HepG2 (cell line): ENCODE measurements around the gene DPEP2NB. TPM values are rescaled to one million over a fixed set of nuclear protein-coding genes. Genes with fewer than 3 reads are reported as not detected.
"Not testable (repeated sequence)": the region's sequence is repeated elsewhere in the genome, so short reads cannot be mapped to it uniquely, and the experiment has no call there.

Experiments used
- ATAC-seq: fragments of 200-7000 bp; cut with Tn5 transposase; 3 replicates; pipeline ENCODE4 v1.9.1; 2020; ENCODE audit warnings: mild to moderate bottlenecking, moderate library complexity
- BruUV-seq: library from RNA; stranded (reverse); fragments of 400-500 nt; replicated peaks from 2 replicates; lab custom pipeline; 2021; lab: Mats Ljungman, UMichigan
- CTCF ChIA-PET: fragments of 300-600 bp; formaldehyde crosslinking; extraction: SDS; loops from one replicate; lab custom pipeline; 2021; ENCODE audit warnings: low total read pairs, inconsistent platforms, low intra/inter-chr PET ratio; lab: Yijun Ruan, JAX
- POLR2A ChIA-PET: fragments of 350-600 bp; sonication (Branson Sonifier 250); formaldehyde crosslinking; loops from one replicate; lab custom pipeline; 2020; ENCODE audit warnings: antibody characterized with exemption, inconsistent platforms; lab: Yijun Ruan, JAX
- DNase-seq: peaks from one replicate; pipeline ENCODE4 v3.0.0-alpha.2; 2015; ENCODE audit warnings: low spot score
- FAIRE-seq: peaks from 3 replicates; lab custom pipeline; 2011; peaks lifted over from hg19 to GRCh38; lab: Jason Lieb, UNC
- H2AFZ ChIP-seq: one replicate; pipeline ENCODE4 v1.6.1; 2011; ENCODE audit warnings: low read length, inconsistent platforms
- H3K27ac ChIP-seq: fragments of 300-600 bp; 3 replicates; pipeline ENCODE4 v1.8.0; 2011; ENCODE audit warnings: mixed run types, mild to moderate bottlenecking, mixed read lengths, low read length, inconsistent platforms; ENCODE audit not compliant: insufficient read depth; ENCODE audit errors: extremely low read length
- H3K27me3 ChIP-seq, 2 experiments: fragments of 200-600 bp in 1 of 2; 2 replicates in 1 of 2; 3 replicates in 1 of 2; pipeline versions ENCODE4 v1.6.0 to v1.8.0; 2011; ENCODE audit warnings: low read length in 2 of 2, mild to moderate bottlenecking in 2 of 2, moderate library complexity in 2 of 2, inconsistent platforms in 1 of 2; ENCODE audit not compliant: insufficient read depth in 2 of 2, control insufficient read depth in 1 of 2
- H3K36me3 ChIP-seq, 2 experiments: fragments of 200-600 bp in 1 of 2; replicated peaks in 1 of 2; 2 replicates in 1 of 2; 3 replicates in 1 of 2; pipeline versions ENCODE4 v1.5.1 to v1.8.0; 2011; ENCODE audit warnings: low read length in 2 of 2, inconsistent platforms in 1 of 2; ENCODE audit not compliant: insufficient read depth in 2 of 2, control insufficient read depth in 1 of 2
- H3K4me1 ChIP-seq: 2 replicates; pipeline ENCODE4 v1.5.1; 2012; ENCODE audit warnings: low read length, inconsistent platforms; ENCODE audit not compliant: insufficient read depth
- H3K4me2 ChIP-seq: 2 replicates; pipeline ENCODE4 v1.6.0; 2011; ENCODE audit warnings: low read depth, low read length, inconsistent platforms
- H3K4me3 ChIP-seq, 3 experiments: fragments of 200-600 bp in 1 of 3; sonication (generic), shearing (Covaris generic) in 1 of 3; replicated peaks in 1 of 3; 2 replicates each; pipeline ENCODE4 v1.5.1; 2011 to 2016; ENCODE audit warnings: low read length in 3 of 3, inconsistent platforms in 2 of 3, low read depth in 2 of 3, mild to moderate bottlenecking in 2 of 3, control low read depth in 1 of 3, mixed read lengths in 1 of 3; ENCODE audit not compliant: insufficient read depth in 1 of 3
- H3K79me2 ChIP-seq: one replicate; pipeline ENCODE4 v1.6.1; 2011; ENCODE audit warnings: low read length, inconsistent platforms; ENCODE audit not compliant: insufficient read depth
- H3K9ac ChIP-seq: 2 replicates; pipeline ENCODE4 v1.6.0; 2011; ENCODE audit warnings: mild to moderate bottlenecking, low read depth, low read length, inconsistent platforms; ENCODE audit not compliant: insufficient read depth
- H3K9me3 ChIP-seq: 2 replicates; pipeline ENCODE4 v1.5.1; 2012; ENCODE audit warnings: mild to moderate bottlenecking, low read length
- H4K20me1 ChIP-seq: 2 replicates; pipeline ENCODE4 v1.6.0; 2011; ENCODE audit warnings: inconsistent platforms, mild to moderate bottlenecking, low read length, moderate library complexity; ENCODE audit not compliant: insufficient read depth
- ARNT ChIP-seq: fragments of 450-650 bp; IDR thresholded peaks from 2 replicates; pipeline ENCODE4 v1.6.1; 2017
- CEBPB ChIP-seq: IDR thresholded peaks from 2 replicates; pipeline ENCODE4 v1.6.1; 2011; ENCODE audit warnings: low read depth, low read length, improper control_type of control experiment, borderline replicate concordance
- CHD2 ChIP-seq: IDR thresholded peaks from 2 replicates; pipeline ENCODE4 v1.6.1; 2011; ENCODE audit warnings: low read depth, low read length, improper control_type of control experiment
- DNMT1 ChIP-seq: sonication (generic); formaldehyde crosslinking; IDR thresholded peaks from 2 replicates; pipeline ENCODE4 v1.5.1; 2020; ENCODE audit warnings: mild to moderate bottlenecking, missing genetic modification reagents
- DRAP1 ChIP-seq: IDR thresholded peaks from 2 replicates; pipeline ENCODE4 v1.6.1; 2016; ENCODE audit warnings: missing genetic modification reagents, missing compliant biosample characterization
- EED ChIP-seq: sonication (generic); formaldehyde crosslinking; IDR thresholded peaks from 2 replicates; pipeline ENCODE4 v1.5.0; 2020; ENCODE audit warnings: mild to moderate bottlenecking, missing genetic modification reagents
- RNF2 ChIP-seq: fragments of 450-650 bp; conservative IDR thresholded peaks from 2 replicates; pipeline ENCODE4 v1.6.1; 2016; ENCODE audit warnings: low read depth
- STAG1 ChIP-seq: sonication (generic); formaldehyde crosslinking; IDR thresholded peaks from 2 replicates; pipeline ENCODE4 v1.4.0; 2020; ENCODE audit warnings: missing genetic modification reagents
- ZNF20 ChIP-seq: sonication (generic); formaldehyde crosslinking; IDR thresholded peaks from 2 replicates; pipeline ENCODE4 v1.4.0; 2020; ENCODE audit warnings: mild to moderate bottlenecking, moderate library complexity, missing genetic modification reagents
- ZNF382 ChIP-seq: sonication (generic); formaldehyde crosslinking; IDR thresholded peaks from 2 replicates; pipeline ENCODE4 v1.5.0; 2020; ENCODE audit warnings: missing genetic modification reagents, mild to moderate bottlenecking, borderline replicate concordance
- ZNF441 ChIP-seq: sonication (generic); formaldehyde crosslinking; IDR thresholded peaks from 2 replicates; pipeline ENCODE4 v1.7.0; 2021; ENCODE audit warnings: missing genetic modification reagents, borderline replicate concordance
- ZNF501 ChIP-seq: sonication (generic); formaldehyde crosslinking; IDR thresholded peaks from 2 replicates; pipeline ENCODE4 v1.5.1; 2020; ENCODE audit warnings: mild to moderate bottlenecking, moderate library complexity, missing genetic modification reagents
- WGBS: methylation state at CpG from one replicate; pipeline ENCODE4 v1.1.6; 2017; ENCODE audit warnings: low lambda C conversion rate; 5-methylcytosine and 5-hydroxymethylcytosine counted together
- in situ Hi-C: cut with HindIII; loops from 2 replicates; pipeline ENCODE4 v1.10.0; 2017; ENCODE audit warnings: low pct_unique_long_range_greater_than_20kb; ENCODE audit not compliant: extremely low pct_ligation_motif_present
- intact Hi-C: fragments of 100-400 bp; cut with micrococcal nuclease; formaldehyde crosslinking; loops from one replicate; pipeline ENCODE4 v1.10.0; 2022; ENCODE audit not compliant: unreplicated experiment
- polyA plus RNA-seq, 8 experiments: library from polyadenylated mRNA; depleted of rRNA in 3 of 8; stranded (reverse) in 7 of 8; unstranded in 1 of 8; fragments of >200 nt; fragmentation: Illumina TruSeq in 4 of 8; extraction: Trizol in 4 of 8; gene quantifications; 2 replicates each; pipeline versions ENCODE4 v1.2.1 to v1.2.3, GENCODE V29; 2011 to 2016; ENCODE audit warnings: low read depth in 4 of 8, missing spikeins in 1 of 8, mixed read lengths in 1 of 8; ENCODE audit not compliant: insufficient read depth in 1 of 8
- total RNA-seq, 5 experiments: library from RNA; depleted of rRNA; stranded (reverse); fragments of >200 nt; fragmentation: Illumina TruSeq; extraction: Trizol; gene quantifications; 2 replicates each; pipeline ENCODE4 v1.2.3, GENCODE V29; 2016; ENCODE audit warnings: low read depth in 1 of 5
- TF ChIP-seq, protein P1 (sequence below): sonication (generic); formaldehyde crosslinking; IDR thresholded peaks from 2 replicates; pipeline ENCODE4 v1.8.0; 2022; ENCODE audit warnings: mild to moderate bottlenecking, missing genetic modification reagents, borderline replicate concordance
- TF ChIP-seq, protein P2 (sequence below): sonication (generic); formaldehyde crosslinking; IDR thresholded peaks from 2 replicates; pipeline ENCODE4 v1.4.0; 2020; ENCODE audit warnings: missing genetic modification reagents, mild to moderate bottlenecking, borderline replicate concordance

The DPEP2NB gene
- total and polyA plus RNA-seq, 2 of the 13 experiments (the other 11 are each of a cell fraction or from before 2014, with no cell fraction given) = not detected

DNA sequence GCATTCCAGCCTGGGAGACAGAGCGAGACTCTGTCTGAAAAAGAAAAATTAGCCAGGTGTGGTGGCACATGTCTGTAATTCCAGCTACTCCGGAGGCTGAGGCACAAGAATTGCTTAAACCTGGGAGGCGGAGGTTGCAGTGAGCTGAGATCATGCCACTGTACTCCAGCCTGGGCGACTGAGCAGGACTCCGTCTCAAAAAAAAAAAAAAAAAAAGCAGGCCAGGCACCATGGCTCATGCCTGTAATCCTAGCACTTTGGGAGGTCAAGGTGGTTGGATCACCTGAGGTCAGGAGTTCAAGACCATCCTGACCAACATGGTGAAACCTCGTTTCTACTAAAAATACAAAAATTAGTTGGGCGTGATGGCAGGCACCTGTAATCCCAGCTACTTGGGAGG is 43.4 kb downstream of the DPEP2NB start:
- POLR2A ChIA-PET = not testable (repeated sequence)

GRCh38 chr16:67971111-67971510 is 44.6 kb downstream of the DPEP2NB start:
- ATAC-seq (no peak), FAIRE-seq (no peak), DNase-seq (no peak)
- CTCF ChIA-PET = no interaction called here
- 56% methylated on average over 9 of the region's 9 CpGs for WGBS
- Histone ChIP-seq H4K20me1 (peaks cover 7% of the 10 kb centered on the region; the same call in 1 of the 2 replicates), H3K27ac (no peak overlapping the region), H3K9me3 (no peaks in the 10 kb centered on the region), H2AFZ (no peak overlapping the region), H3K79me2 (peaks cover 26% of the 10 kb centered on the region), H3K4me1 (peaks cover 56% of the 10 kb centered on the region), H3K4me2 (peak overlapping the region; percentile 14; the same call in 1 of the 2 replicates), H3K9ac (no peak overlapping the region), H3K4me3 (no peak overlapping the region), H3K36me3 (no peaks in the 10 kb centered on the region), H3K27me3 (peaks cover 3 to 15% of the 10 kb centered on the region in 2 experiments; a peak in 4 of 5 replicates)
- intact Hi-C loops (no loop called here), in situ Hi-C loops (no loop called here)
- BruUV-seq = no TSS peak
- TF ChIP-seq DRAP1 (CRISPR knock-in tag) = no peak
- no peak for TF ChIP-seq CHD2
- no peak for TF ChIP-seq ARNT
- no peak for TF ChIP-seq STAG1
- TF ChIP-seq ZNF501 = 0 out of 2 replicates have a peak, but pooled peaks have one; percentile 35
- no peak for TF ChIP-seq DNMT1 (CRISPR knock-in tag)
- TF ChIP-seq, protein P1, sequence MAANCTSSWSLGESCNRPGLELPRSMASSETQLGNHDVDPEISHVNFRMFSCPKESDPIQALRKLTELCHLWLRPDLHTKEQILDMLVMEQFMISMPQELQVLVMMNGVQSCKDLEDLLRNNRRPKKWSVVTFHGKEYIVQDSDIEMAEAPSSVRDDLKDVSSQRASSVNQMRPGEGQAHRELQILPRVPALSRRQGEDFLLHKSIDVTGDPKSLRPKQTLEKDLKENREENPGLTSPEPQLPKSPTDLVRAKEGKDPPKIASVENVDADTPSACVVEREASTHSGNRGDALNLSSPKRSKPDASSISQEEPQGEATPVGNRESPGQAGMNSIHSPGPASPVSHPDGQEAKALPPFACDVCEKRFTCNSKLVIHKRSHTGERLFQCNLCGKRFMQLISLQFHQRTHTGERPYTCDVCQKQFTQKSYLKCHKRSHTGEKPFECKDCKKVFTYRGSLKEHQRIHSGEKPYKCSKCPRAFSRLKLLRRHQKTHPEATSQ (CRISPR knock-in tag) = no peak
- TF ChIP-seq CEBPB = no peak
- no peak for TF ChIP-seq RNF2
- 0 out of 2 replicates have a peak, but pooled peaks have one; percentile 1 for TF ChIP-seq ZNF20 (CRISPR knock-in tag)
- TF ChIP-seq ZNF382 (CRISPR knock-in tag) = no peak
- POLR2A ChIA-PET = interaction anchor here (3.7 kb wide), 1 partner anchor 35 kb away, joined by 18 read pairs; the partner anchor contains the start of gene PSMB10

More for the DNA sequence above, 43.4 kb downstream of the DPEP2NB start:
- FAIRE-seq, H4K20me1 ChIP-seq, DNase-seq, BruUV-seq, H3K36me3 ChIP-seq, H3K9ac ChIP-seq, ATAC-seq, in situ Hi-C loops, H3K27ac ChIP-seq, H3K4me3 ChIP-seq, H3K4me2 ChIP-seq, CTCF ChIA-PET, H2AFZ ChIP-seq, intact Hi-C loops, H3K9me3 ChIP-seq: not testable (repeated sequence)
- 43% methylated on average over 7 of the region's 7 CpGs for WGBS
- peaks cover 5 to 27% of the 10 kb centered on the region in 2 experiments; a peak in 4 of 5 replicates for H3K27me3 ChIP-seq
- H3K4me1 ChIP-seq = peaks cover 56% of the 10 kb centered on the region
- peaks cover 15% of the 10 kb centered on the region for H3K79me2 ChIP-seq
- TF ChIP-seq EED (peak; percentile 43; the same call in 1 of the 2 replicates), ZNF441 (CRISPR knock-in tag) (peak; percentile 97)
- TF ChIP-seq, protein P2, sequence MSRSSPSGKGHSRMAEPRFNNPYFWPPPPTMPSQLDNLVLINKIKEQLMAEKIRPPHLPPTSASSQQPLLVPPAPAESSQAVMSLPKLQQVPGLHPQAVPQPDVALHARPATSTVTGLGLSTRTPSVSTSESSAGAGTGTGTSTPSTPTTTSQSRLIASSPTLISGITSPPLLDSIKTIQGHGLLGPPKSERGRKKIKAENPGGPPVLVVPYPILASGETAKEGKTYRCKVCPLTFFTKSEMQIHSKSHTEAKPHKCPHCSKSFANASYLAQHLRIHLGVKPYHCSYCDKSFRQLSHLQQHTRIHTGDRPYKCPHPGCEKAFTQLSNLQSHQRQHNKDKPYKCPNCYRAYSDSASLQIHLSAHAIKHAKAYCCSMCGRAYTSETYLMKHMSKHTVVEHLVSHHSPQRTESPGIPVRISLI = peak; percentile 45; the same call in 1 of the 2 replicates
